ENCODE measurements around the gene NF1.

DNA sequence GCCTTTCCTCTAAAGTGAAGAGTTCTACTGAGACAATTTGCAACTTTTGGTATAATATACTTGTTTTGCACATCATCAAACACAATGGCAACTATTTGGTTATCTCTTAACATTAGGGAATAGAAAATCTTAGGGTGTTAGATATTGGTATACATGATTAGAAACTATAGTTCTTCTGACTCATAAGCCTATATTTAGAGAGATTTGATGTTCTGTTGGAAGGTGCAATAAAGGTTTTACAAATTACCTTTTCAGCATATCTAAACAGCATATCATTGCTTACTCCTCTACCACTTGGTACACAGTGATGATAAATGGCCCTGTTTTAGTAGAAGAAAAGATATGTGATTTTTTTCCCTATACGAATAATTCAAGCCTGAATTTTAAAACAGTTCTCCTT, 212.9 kb downstream of the NF1 start:
- TF ChIP-seq, protein P1, sequence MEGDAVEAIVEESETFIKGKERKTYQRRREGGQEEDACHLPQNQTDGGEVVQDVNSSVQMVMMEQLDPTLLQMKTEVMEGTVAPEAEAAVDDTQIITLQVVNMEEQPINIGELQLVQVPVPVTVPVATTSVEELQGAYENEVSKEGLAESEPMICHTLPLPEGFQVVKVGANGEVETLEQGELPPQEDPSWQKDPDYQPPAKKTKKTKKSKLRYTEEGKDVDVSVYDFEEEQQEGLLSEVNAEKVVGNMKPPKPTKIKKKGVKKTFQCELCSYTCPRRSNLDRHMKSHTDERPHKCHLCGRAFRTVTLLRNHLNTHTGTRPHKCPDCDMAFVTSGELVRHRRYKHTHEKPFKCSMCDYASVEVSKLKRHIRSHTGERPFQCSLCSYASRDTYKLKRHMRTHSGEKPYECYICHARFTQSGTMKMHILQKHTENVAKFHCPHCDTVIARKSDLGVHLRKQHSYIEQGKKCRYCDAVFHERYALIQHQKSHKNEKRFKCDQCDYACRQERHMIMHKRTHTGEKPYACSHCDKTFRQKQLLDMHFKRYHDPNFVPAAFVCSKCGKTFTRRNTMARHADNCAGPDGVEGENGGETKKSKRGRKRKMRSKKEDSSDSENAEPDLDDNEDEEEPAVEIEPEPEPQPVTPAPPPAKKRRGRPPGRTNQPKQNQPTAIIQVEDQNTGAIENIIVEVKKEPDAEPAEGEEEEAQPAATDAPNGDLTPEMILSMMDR (IDR thresholded peaks at IDR 0.05) = no peak
- no peak for TF ChIP-seq POLR2A (IDR thresholded peaks at IDR 0.05)

Measured in Peyer's patch (tissue), 4 donors.